Testis (tissue), 3 donors: ENCODE data around the gene LAMP2. TPM values are rescaled to one million over a fixed set of nuclear protein-coding genes. Genes with fewer than 3 reads are reported as not detected.

Experiments
- DNase-seq: peaks from one replicate; pipeline ENCODE4 v3.0.0-alpha.2; 2019
- H3K27ac ChIP-seq, 2 donors: fragments of 200-600 bp; sonication (generic); one replicate each; pipeline ENCODE4 v1.5.1; 2019
- H3K27me3 ChIP-seq: fragments of 200-600 bp; sonication (generic); one replicate; pipeline ENCODE4 v1.5.1; 2019
- H3K36me3 ChIP-seq: fragments of 200-600 bp; sonication (generic); one replicate; pipeline ENCODE4 v1.5.1; 2017; ENCODE audit warnings: low read depth; ENCODE audit errors: missing control alignments
- H3K4me1 ChIP-seq: fragments of 200-600 bp; sonication (generic); one replicate; pipeline ENCODE4 v1.5.1; 2019
- H3K4me3 ChIP-seq, 2 donors: fragments of 200-600 bp; sonication (generic); one replicate each; pipeline ENCODE4 v1.5.1; 2017 to 2019
- H3K9me3 ChIP-seq: fragments of 200-600 bp; sonication (generic); one replicate; pipeline ENCODE4 v1.5.1; 2017
- CTCF ChIP-seq, 3 experiments: fragments of 450-650 bp in 2 of 3; fragments of 200-600 bp in 1 of 3; sonication (generic) in 1 of 3; IDR thresholded peaks; one replicate each; pipeline ENCODE4 v1.5.1; 2016 to 2019; ENCODE audit warnings: antibody characterized with exemption in 3 of 3, mild to moderate bottlenecking in 2 of 3, moderate library complexity in 1 of 3
- POLR2A ChIP-seq: fragments of 450-650 bp; IDR thresholded peaks from one replicate; pipeline ENCODE4 v1.6.1; 2017; ENCODE audit warnings: antibody characterized with exemption, mild to moderate bottlenecking, moderate library complexity
- WGBS, 2 donors: methylation state at CpG; one replicate each; pipeline ENCODE4 v1.1.5; 2018; 5-methylcytosine and 5-hydroxymethylcytosine counted together
- intact Hi-C: fragments of 100-400 bp; cut with DNase I; formaldehyde crosslinking; loops from one replicate; pipeline ENCODE4 v1.15.1; 2023; ENCODE audit warnings: low total_unique reads
- polyA plus RNA-seq: library from polyadenylated mRNA; stranded (reverse); fragments of 350-450 nt; fragmentation: Illumina TruSeq; extraction: RNeasy Lipid Tissue Mini Kit (QIAGEN cat#74804); gene quantifications from one replicate; pipeline ENCODE4 v1.2.3, GENCODE V29; 2014; ENCODE audit warnings: low read depth, low replicate concordance; ENCODE audit not compliant: insufficient read depth
- total RNA-seq, 2 donors: library from RNA; depleted of rRNA; stranded (reverse); fragments of >200 nt; gene quantifications; one replicate each; pipeline ENCODE4 v1.2.3, GENCODE V29; 2016

The LAMP2 gene
- total and polyA plus RNA-seq, 3 donors from 2014 or later = 86.5 to 130 (median 99.3) TPM

DNA sequence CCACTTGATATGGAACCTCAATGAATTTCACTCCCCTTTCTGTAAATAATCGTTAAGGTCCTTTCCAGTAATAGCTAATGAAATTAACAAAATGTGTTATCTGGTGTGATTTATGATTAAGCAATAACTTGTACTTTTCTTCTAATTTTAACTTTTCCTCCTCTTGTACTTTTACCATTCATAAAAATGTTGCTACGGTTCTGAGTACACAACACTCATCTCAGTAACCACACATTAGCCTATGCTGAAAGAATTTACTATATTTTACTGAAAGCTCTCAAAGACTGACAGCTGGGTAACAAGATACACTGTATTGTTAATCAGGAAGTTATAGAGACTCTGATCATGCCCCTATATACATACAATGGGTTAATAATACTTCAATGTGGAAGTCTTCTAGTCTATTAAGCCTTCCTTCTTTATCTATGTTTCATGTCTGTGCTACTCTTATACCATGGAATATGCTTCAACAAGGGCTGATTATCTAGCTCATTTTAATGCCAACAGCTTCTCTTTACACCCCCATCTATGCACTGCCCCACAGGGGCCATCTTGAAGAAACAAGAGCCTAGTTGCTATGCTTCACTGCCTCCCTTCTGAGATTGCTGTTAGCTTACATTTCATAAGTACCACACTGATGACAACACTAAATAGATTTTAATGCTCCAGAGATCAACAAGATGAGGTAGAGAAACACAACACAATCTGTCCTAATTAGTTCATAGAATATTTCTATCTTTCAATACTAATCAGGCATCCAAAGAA lies 39.1 kb downstream of the LAMP2 start:
- H3K4me3 ChIP-seq = no peak overlapping the region
- WGBS, 2 donors = 73 to 78% methylated on average over 2 of the region's 2 CpGs
- no peaks in the 10 kb centered on the region for H3K27me3 ChIP-seq
- no peaks in the 10 kb centered on the region for H3K9me3 ChIP-seq
- H3K4me1 ChIP-seq = no peaks in the 10 kb centered on the region
- no peak for DNase-seq
- intact Hi-C loops = no loop called here
- H3K27ac ChIP-seq = no peak overlapping the region
- no peak for TF ChIP-seq POLR2A
- no peak for TF ChIP-seq CTCF (IDR thresholded peaks at IDR 0.05)
- H3K36me3 ChIP-seq = no peaks in the 10 kb centered on the region

DNA sequence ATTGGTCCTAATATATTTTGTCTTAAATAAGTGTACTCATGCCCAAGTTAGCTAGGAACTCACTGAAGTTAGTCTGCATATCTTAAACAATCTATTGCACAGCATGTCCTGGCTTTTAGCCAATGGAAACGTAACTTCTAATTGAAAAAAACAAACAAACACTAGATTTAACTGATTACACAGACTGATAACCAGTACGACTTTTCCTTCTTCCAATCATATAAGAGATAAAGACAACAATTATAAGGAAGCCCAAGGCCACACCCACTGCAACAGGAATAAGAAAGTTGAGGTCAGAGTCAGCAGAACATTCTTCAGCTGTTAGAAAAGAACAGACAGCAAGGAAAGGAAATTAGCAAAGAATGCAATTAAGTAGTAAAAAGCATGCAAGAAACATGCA lies 40.8 kb downstream of the LAMP2 start:
- H3K27ac ChIP-seq = no peak overlapping the region
- WGBS, 2 donors = 15 to 22% methylated on average over 2 of the region's 2 CpGs
- no peaks in the 10 kb centered on the region for H3K9me3 ChIP-seq
- no peaks in the 10 kb centered on the region for H3K27me3 ChIP-seq
- intact Hi-C loops = no loop called here
- H3K4me1 ChIP-seq = no peaks in the 10 kb centered on the region
- no peak for TF ChIP-seq CTCF (IDR thresholded peaks at IDR 0.05)
- no peak for TF ChIP-seq POLR2A
- H3K36me3 ChIP-seq = no peaks in the 10 kb centered on the region
- DNase-seq = no peak
- H3K4me3 ChIP-seq = no peak overlapping the region

- Histone ChIP-seq H3K27ac (no peak overlapping the region), H3K27me3 (no peaks in the 10 kb centered on the region), H3K4me3 (no peak overlapping the region), H3K4me1 (no peaks in the 10 kb centered on the region), H3K9me3 (no peaks in the 10 kb centered on the region), H3K36me3 (no peaks in the 10 kb centered on the region)
- no peak for DNase-seq
- intact Hi-C loops = no loop called here
- TF ChIP-seq POLR2A (no peak), CTCF (IDR thresholded peaks at IDR 0.05) (no peak)
These were observed 42.5 kb downstream of the LAMP2 start for GRCh38 chrX:120426599-120426998.

DNA sequence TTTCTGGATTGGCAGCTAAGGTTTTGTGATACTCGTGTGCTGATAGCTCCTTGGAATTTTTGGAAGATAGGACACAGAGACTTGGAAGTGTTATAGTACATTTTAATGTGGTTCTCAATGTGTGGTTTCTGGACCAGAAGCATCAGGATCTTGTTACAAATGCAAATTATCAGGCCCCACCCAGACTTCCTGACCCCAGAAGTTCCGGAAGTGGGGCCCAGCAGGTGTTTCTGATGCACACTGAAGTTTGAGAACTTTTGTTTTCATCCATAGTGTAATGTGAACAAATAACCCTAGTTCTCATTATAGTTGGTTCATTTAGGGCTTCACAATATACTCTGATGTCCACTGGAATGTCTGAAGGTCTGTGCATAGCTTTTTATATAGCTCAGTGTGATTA lies 49.6 kb downstream of the LAMP2 start:
- no peaks in the 10 kb centered on the region for H3K27me3 ChIP-seq
- no peaks in the 10 kb centered on the region for H3K9me3 ChIP-seq
- no peaks in the 10 kb centered on the region for H3K36me3 ChIP-seq
- H3K4me1 ChIP-seq = no peaks in the 10 kb centered on the region
- no peak overlapping the region for H3K4me3 ChIP-seq
- TF ChIP-seq CTCF (IDR thresholded peaks at IDR 0.05) (no peak), POLR2A (no peak)
- no peak for DNase-seq
- H3K27ac ChIP-seq = no peak overlapping the region
- intact Hi-C loops = no loop called here
- WGBS, 2 donors = 55 to 73% methylated on average over 2 of the region's 2 CpGs

DNA sequence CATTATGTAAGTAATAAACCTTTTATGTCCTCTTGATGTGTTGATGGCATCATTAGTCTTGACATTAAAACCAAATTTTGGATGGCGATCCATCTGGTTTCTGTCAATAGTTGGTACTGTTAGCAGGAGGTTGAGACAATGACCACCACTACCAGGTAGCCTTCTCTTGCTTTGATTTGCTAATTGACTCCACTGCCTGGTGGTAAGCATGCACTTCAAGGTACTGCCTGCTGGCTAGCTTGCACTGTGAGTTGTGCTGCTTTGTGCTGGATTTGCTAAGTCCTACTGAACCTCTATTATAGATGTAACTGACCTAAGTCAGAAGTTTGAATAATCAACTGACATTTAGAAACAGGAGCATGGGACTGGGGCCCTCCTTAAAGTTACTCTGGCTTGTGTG lies 60.9 kb downstream of the LAMP2 start:
- no peak overlapping the region for H3K4me3 ChIP-seq
- TF ChIP-seq CTCF (IDR thresholded peaks at IDR 0.05) = no peak
- no peak for TF ChIP-seq POLR2A
- no peak overlapping the region for H3K27ac ChIP-seq
- H3K9me3 ChIP-seq = no peaks in the 10 kb centered on the region
- no peaks in the 10 kb centered on the region for H3K4me1 ChIP-seq
- intact Hi-C loops = no loop called here
- DNase-seq = no peak
- no peaks in the 10 kb centered on the region for H3K27me3 ChIP-seq
- WGBS, 2 donors = 73% methylated on average over 1 of the region's 1 CpG; no CpG with 5 or more reads in 1 of the 2 donors
- no peaks in the 10 kb centered on the region for H3K36me3 ChIP-seq
